Muscle of leg (tissue), 11 donors: ENCODE measurements around the gene RPS24. TPM values are rescaled to one million over a fixed set of nuclear protein-coding genes. Genes with fewer than 3 reads are reported as not detected.

ENCODE experiments used
- DNase-seq: peaks from one replicate; pipeline ENCODE4 v3.0.0; 2013
- H3K27ac ChIP-seq: one replicate; pipeline ENCODE4 v1.5.1; 2013; ENCODE audit warnings: mild to moderate bottlenecking, low read length, control low read depth
- H3K27me3 ChIP-seq: one replicate; pipeline ENCODE4 v1.6.1; 2013; ENCODE audit warnings: low read length; ENCODE audit not compliant: control insufficient read depth, insufficient read depth
- H3K36me3 ChIP-seq: one replicate; pipeline ENCODE4 v1.6.1; 2013; ENCODE audit warnings: low read length; ENCODE audit not compliant: control insufficient read depth, insufficient read depth
- H3K4me1 ChIP-seq: one replicate; pipeline ENCODE4 v1.6.1; 2013; ENCODE audit warnings: low read length; ENCODE audit not compliant: control insufficient read depth, insufficient read depth
- H3K4me3 ChIP-seq: one replicate; pipeline ENCODE4 v1.5.1; 2013; ENCODE audit warnings: low read length, control low read depth
- H3K9me3 ChIP-seq: replicated peaks from 2 replicates; pipeline ENCODE4 v1.6.1; 2013; ENCODE audit warnings: low read depth, low read length; ENCODE audit not compliant: control insufficient read depth
- WGBS: methylation state at CpG from one replicate; pipeline ENCODE4 v1.1.5; 2013; ENCODE audit warnings: missing lambda C conversion rate; ENCODE audit not compliant: insufficient coverage; 5-methylcytosine and 5-hydroxymethylcytosine counted together
- polyA plus RNA-seq, 8 donors: library from polyadenylated mRNA; unstranded; fragments of 120-200 nt; gene quantifications; one replicate each; pipeline versions ENCODE4 v1.2.1 to v1.2.3, GENCODE V29; 2013; ENCODE audit warnings: inconsistent platforms in 1 of 8, low replicate concordance in 1 of 8; ENCODE audit not compliant: insufficient read length in 8 of 8, insufficient read depth in 1 of 8
- total RNA-seq: library from RNA; stranded (reverse); fragments of 120-200 nt; gene quantifications from one replicate; pipeline ENCODE4 v1.2.4, GENCODE V29; 2013

The RPS24 gene
- total and polyA plus RNA-seq, 9 donors, result 3,224 to 6,569 (median 3,794) TPM

DNA sequence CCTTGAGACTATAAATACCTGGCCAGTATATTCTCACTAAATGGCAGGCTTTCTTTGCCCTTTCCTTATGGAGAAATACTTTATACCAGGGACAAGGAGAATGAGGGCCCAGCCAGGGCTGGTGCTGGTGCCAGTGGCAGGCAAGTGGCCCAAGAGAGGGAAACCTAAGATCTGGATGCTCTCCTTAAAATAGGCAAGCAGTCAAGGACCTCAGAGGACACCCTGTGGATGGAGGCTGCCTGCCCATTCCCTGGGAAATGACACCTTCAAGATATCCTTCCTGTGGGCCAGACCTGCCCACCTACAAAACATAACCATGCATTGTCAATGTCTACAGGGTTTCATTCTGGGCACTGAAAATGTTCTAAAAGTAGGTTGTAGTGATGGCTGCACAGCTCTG lies 33.5 kb upstream of the RPS24 start:
- Histone ChIP-seq H3K27ac (no peak overlapping the region), H3K4me3 (no peak overlapping the region), H3K9me3 (no peaks in the 10 kb centered on the region), H3K36me3 (peaks cover 55% of the 10 kb centered on the region), H3K4me1 (no peaks in the 10 kb centered on the region), H3K27me3 (no peaks in the 10 kb centered on the region)
- DNase-seq, result no peak

DNA sequence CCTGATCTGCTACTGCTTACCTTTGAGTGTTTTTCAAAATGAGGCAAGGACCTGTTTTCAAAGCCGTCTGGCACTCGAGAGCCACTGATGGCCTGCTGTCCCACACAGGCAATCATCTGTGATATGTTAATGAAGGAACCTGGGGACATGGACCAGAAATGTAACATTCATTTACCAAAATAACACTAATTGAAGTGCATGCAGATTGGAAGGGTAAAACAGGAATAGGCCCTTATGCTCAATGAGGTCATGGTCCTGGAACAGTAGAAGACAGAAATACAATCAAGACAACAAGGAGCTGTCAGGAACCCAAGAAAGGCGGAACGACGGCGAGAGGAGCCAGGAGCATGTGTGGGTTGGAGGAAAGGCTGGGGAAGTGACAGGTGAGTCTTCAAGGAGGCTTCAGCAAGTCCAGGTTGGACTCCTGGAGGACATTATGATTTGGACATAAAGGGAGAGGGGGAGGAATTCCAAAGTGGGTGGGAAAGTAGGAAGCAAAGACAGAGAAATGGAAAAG lies 32.6 kb upstream of the RPS24 start:
- Histone ChIP-seq H3K4me3 (no peak overlapping the region), H3K9me3 (no peaks in the 10 kb centered on the region), H3K36me3 (peaks cover 63% of the 10 kb centered on the region), H3K27me3 (no peaks in the 10 kb centered on the region), H3K27ac (no peak overlapping the region), H3K4me1 (no peaks in the 10 kb centered on the region)
- DNase-seq, result no peak
- 89% methylated on average over 4 of the region's 6 CpGs for WGBS

DNA sequence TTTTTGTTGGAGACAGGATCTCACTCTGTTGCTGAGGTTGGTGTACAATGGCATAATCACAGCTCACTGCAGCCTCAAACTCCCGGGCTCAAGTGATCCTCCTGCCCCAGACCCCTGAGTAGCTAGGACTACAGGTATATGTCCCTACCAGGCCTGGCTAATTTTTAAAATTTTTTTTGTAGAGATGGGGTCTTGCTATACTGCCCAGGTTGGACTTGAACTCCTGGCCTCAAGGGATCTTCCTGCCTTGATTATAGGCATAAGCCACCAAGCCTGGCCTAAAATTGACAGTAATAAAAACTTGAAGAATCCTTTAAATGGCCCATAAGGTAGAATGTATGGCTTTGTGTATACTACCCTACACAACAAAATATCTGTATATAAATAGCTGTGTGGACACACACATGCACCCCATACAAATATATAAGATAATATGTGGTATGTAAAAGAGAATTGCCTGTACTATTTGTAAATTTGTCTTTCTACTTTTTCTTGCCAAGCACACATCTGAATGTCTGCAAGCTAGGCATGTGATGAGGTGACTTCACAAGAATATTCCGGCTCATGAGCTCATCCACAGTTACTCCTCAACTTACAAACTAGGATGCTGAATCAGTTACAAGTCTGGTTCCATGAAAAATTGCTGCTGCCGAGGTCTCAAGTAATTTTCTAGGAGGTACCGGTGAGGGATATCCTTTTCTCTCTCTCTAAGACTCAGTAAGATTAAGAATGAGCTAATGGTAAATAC lies 30.9 kb upstream of the RPS24 start:
- Histone ChIP-seq H3K27me3 (no peaks in the 10 kb centered on the region), H3K27ac (no peak overlapping the region), H3K4me3 (no peak overlapping the region), H3K4me1 (no peaks in the 10 kb centered on the region), H3K36me3 (peaks cover 74% of the 10 kb centered on the region), H3K9me3 (no peaks in the 10 kb centered on the region)
- WGBS, result no CpG with 5 or more reads among the region's 4 CpGs
- DNase-seq, result no peak

DNA sequence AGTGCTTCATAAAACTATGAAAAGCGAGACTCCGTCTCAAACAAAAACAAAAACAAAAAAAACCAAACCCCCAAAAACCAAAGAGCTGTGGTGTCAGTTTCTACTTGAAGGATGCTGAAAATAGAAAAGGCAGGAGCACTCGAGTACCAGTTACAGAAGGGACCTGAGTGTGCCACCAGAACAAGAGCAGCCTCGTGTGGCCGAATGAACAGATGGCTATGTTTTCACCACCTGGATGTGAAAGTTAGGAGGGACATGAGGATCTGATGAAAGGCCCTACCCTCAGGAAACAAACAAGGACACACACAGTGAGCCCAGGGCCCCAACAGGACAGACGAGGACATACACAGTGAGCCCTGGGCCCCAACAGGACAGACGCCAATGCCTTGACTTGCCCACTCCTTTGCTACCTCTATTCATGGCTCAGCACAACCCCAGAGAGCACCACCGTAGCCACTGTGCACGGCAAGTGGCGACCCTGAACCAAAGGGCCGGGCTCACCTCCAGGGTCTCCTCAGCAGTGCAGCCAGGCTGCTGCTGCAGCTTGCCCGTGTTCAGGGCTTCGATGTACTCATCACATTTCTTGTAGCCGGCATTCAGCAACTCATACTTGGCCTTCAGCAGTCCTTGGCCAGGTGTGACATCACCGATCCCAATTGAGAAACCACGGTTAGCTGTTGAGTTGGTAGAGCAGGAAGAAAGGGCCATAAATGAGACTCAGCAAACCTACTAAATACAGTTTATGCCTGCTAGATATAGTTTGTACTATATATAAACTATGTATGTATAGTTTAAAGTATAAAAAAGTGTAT lies 29.2 kb upstream of the RPS24 start:
- no peak overlapping the region for H3K27ac ChIP-seq
- no peak overlapping the region for H3K4me3 ChIP-seq
- no peaks in the 10 kb centered on the region for H3K4me1 ChIP-seq
- WGBS, result 85% methylated on average over 7 of the region's 16 CpGs
- DNase-seq, result no peak
- no peaks in the 10 kb centered on the region for H3K9me3 ChIP-seq
- no peaks in the 10 kb centered on the region for H3K27me3 ChIP-seq
- H3K36me3 ChIP-seq, result peaks cover 80% of the 10 kb centered on the region

DNA sequence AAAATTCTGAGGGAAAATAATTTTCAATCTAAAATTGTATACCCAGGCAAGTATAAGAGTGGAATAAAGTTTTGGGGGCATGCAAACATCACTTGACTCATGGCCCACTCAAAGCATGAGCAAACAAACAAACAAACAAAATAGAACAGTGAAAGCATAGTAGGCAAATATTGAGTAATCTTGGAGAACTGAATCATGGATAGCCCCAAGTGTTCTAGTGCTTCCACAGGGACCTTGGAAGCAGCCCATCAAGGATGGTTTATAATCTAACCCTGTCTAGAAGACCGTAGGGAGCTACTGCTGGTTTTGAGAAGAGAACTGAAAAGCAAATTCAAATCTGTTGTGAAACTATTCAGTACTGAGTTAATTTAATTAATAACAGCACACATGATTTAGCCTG lies 26.5 kb upstream of the RPS24 start:
- no peak for DNase-seq
- H3K27ac ChIP-seq, result no peak overlapping the region
- H3K4me3 ChIP-seq, result no peak overlapping the region
- no peaks in the 10 kb centered on the region for H3K27me3 ChIP-seq
- peaks cover 79% of the 10 kb centered on the region for H3K36me3 ChIP-seq
- no CpG with 5 or more reads among the region's 1 CpG for WGBS
- H3K9me3 ChIP-seq, result no peaks in the 10 kb centered on the region
- H3K4me1 ChIP-seq, result no peaks in the 10 kb centered on the region

DNA sequence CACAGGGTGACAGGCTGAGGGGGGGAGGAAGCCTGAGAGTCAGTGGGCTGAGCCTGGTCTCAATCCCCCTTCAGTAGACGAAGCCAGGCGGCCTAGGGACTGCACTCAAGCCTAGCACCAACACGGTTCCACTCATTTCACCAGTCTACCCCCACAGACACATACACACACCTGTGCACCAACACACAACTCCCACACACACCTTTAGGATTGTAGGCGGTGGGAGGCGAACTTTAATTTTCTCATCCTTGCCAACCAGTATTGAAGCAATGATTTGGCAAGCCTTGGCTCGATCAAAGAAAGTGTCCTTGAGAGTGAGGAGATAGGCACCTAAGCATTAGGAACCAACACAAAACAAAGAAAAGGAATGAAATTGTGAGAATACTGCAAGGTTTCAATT lies 24.0 kb upstream of the RPS24 start:
- no peak overlapping the region for H3K27ac ChIP-seq
- WGBS, result 78% methylated on average over 3 of the region's 6 CpGs
- no peaks in the 10 kb centered on the region for H3K27me3 ChIP-seq
- no peaks in the 10 kb centered on the region for H3K9me3 ChIP-seq
- DNase-seq, result no peak
- H3K4me1 ChIP-seq, result no peaks in the 10 kb centered on the region
- H3K36me3 ChIP-seq, result peaks cover 79% of the 10 kb centered on the region
- no peak overlapping the region for H3K4me3 ChIP-seq

DNA sequence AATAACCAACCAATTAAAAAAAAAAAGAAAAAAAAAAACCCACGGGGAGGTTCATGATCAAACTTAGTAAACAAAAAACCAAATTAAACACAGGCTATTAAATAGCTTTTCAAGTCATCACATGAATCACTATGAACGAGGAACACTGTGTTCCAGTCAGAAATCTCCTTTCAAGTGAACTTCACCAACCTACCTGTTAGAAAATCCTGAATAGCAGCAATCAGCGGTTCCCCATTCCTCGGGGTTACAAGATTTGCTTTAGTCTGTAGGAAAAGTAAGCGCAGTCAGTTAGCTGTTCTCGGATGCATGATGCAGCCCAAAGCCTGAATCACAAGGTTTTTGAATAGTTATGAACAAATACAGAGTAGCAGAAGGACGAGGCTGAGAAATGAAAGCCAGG lies 23.4 kb upstream of the RPS24 start:
- H3K4me3 ChIP-seq, result no peak overlapping the region
- no peaks in the 10 kb centered on the region for H3K4me1 ChIP-seq
- H3K27ac ChIP-seq, result no peak overlapping the region
- WGBS, result 93% methylated on average over 2 of the region's 7 CpGs
- H3K9me3 ChIP-seq, result no peaks in the 10 kb centered on the region
- H3K36me3 ChIP-seq, result peaks cover 74% of the 10 kb centered on the region
- no peaks in the 10 kb centered on the region for H3K27me3 ChIP-seq
- no peak for DNase-seq

DNA sequence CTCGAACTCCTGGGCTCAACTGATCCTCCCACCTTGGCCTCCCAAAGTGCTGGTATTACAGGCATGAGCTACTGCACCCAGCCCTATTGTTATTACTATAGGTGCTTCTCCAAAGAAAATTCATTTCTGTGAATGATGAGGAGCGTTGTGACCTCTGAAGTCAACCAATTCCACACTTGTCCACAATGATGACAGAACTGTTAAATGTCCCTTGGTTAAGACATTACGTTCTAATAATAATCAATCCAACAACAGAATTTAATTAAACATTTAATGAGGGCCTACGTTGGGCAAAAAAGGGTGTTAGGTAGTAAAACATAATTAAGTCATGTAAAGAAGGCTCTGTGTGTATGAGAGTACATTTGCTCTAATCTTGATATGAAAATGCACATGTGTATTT lies 22.6 kb upstream of the RPS24 start:
- Histone ChIP-seq H3K27ac (no peak overlapping the region), H3K4me1 (no peaks in the 10 kb centered on the region), H3K27me3 (no peaks in the 10 kb centered on the region), H3K9me3 (no peaks in the 10 kb centered on the region), H3K36me3 (peaks cover 71% of the 10 kb centered on the region), H3K4me3 (no peak overlapping the region)
- no peak for DNase-seq
- WGBS, result no CpG with 5 or more reads among the region's 4 CpGs

DNA sequence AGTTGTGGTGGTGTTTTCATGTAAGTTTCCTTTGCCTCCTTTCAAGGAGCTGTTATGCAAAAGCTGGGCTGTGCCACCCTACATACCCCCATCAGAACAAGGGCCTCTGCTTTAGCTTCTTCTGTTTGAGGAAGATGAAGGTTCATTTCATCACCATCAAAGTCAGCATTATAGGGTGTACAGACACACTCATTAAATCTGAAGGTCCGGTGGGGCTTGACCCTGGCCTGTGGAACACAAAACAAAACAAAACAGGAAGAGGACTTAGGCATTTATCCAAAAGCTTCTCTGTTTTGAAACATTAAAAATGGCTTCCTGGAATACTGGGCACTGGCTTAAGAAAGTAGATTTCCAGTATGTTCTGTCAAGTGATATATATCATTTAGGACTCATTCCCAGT lies 20.1 kb upstream of the RPS24 start:
- Histone ChIP-seq H3K27ac (no peak overlapping the region), H3K4me3 (no peak overlapping the region)
- WGBS, result no CpG with 5 or more reads among the region's 1 CpG

DNA sequence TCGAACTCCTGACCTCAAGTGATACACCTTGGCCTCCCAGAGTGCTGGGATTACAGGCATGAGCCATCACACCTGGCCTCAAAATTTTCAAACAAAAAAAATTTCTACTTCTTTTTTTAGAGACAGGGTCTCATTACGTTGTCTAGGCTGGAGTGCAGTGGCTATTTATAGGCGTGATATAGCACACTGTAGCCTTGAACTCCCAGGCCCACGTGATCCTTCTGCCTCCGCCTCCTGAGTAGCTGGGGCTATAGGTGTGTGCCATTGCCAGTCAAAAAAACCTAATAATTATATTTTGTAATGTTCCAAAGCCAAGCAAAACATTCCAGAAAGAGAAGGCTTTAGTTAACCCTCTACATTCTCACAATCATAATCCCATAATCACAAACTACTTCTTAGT lies 18.1 kb upstream of the RPS24 start:
- no peak for DNase-seq
- H3K27me3 ChIP-seq, result no peaks in the 10 kb centered on the region
- peaks cover 78% of the 10 kb centered on the region for H3K36me3 ChIP-seq
- WGBS, result no CpG with 5 or more reads among the region's 5 CpGs
- H3K9me3 ChIP-seq, result no peaks in the 10 kb centered on the region
- H3K4me3 ChIP-seq, result no peak overlapping the region
- no peak overlapping the region for H3K27ac ChIP-seq
- no peaks in the 10 kb centered on the region for H3K4me1 ChIP-seq

More for the DNA sequence above, 20.1 kb upstream of the RPS24 start:
- Histone ChIP-seq H3K4me1 (no peaks in the 10 kb centered on the region), H3K36me3 (peaks cover 79% of the 10 kb centered on the region), H3K27me3 (no peaks in the 10 kb centered on the region), H3K9me3 (no peaks in the 10 kb centered on the region)
- no peak for DNase-seq
